ENCODE measurements around the gene SIDT2.

GRCh38 chr11:117223741-117224689, 45.5 kb downstream of the SIDT2 start:
- no peak for TF ChIP-seq SP1 (IDR thresholded peaks at IDR 0.05; ENCODE audit: low read depth, low read length)
- no peak for TF ChIP-seq TAF1 (IDR thresholded peaks at IDR 0.05; ENCODE audit: low read depth, low read length)
- no peak for TF ChIP-seq NRF1 (IDR thresholded peaks at IDR 0.05; ENCODE audit: low read depth, low read length)
- TF ChIP-seq, protein P1, sequence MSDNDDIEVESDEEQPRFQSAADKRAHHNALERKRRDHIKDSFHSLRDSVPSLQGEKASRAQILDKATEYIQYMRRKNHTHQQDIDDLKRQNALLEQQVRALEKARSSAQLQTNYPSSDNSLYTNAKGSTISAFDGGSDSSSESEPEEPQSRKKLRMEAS (IDR thresholded peaks at IDR 0.05), result no peak
- TF ChIP-seq, protein P2, sequence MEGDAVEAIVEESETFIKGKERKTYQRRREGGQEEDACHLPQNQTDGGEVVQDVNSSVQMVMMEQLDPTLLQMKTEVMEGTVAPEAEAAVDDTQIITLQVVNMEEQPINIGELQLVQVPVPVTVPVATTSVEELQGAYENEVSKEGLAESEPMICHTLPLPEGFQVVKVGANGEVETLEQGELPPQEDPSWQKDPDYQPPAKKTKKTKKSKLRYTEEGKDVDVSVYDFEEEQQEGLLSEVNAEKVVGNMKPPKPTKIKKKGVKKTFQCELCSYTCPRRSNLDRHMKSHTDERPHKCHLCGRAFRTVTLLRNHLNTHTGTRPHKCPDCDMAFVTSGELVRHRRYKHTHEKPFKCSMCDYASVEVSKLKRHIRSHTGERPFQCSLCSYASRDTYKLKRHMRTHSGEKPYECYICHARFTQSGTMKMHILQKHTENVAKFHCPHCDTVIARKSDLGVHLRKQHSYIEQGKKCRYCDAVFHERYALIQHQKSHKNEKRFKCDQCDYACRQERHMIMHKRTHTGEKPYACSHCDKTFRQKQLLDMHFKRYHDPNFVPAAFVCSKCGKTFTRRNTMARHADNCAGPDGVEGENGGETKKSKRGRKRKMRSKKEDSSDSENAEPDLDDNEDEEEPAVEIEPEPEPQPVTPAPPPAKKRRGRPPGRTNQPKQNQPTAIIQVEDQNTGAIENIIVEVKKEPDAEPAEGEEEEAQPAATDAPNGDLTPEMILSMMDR (IDR thresholded peaks at IDR 0.05; ENCODE audit: control extremely low read depth in 1 of 3, insufficient read depth in 1 of 3, low read depth in 1 of 3, low read length in 3 of 3), result no peak
- no peak for TF ChIP-seq EP300 (IDR thresholded peaks at IDR 0.05; ENCODE audit: borderline replicate concordance in 1 of 2, low read depth in 2 of 2, low read length in 2 of 2)
- no peak for TF ChIP-seq ZNF274 (IDR thresholded peaks at IDR 0.05; ENCODE audit: borderline replicate concordance, extremely low read depth, low read length)
- TF ChIP-seq POLR2AphosphoS5 (IDR thresholded peaks at IDR 0.05; ENCODE audit: low read depth, low read length), result no peak
- TF ChIP-seq CBX8 (IDR thresholded peaks at IDR 0.05; ENCODE audit: borderline replicate concordance, low read depth, low read length), result no peak
- no peak for TF ChIP-seq RAD21 (IDR thresholded peaks at IDR 0.05 in 1 of 2, conservative IDR thresholded peaks at IDR 0.05 in 1 of 2; ENCODE audit: low read depth in 2 of 2, low read length in 2 of 2)
- no peak for TF ChIP-seq SUZ12 (IDR thresholded peaks at IDR 0.05; ENCODE audit: low read length)

Data from H1 (cell line).